Epithelial cell of esophagus (primary cell): ENCODE measurements around the gene RPL15.
"Not testable (repeated sequence)": the region's sequence is repeated elsewhere in the genome, so short reads cannot be mapped to it uniquely, and the experiment has no call there.

Experiments
- DNase-seq: peaks from one replicate; pipeline ENCODE4 v3.0.0; 2010; ENCODE audit warnings: low read depth
- H3K4me3 ChIP-seq: 2 replicates; pipeline ENCODE4 v1.5.1; 2011; ENCODE audit warnings: mild to moderate bottlenecking, low read length, control low read depth
- TF ChIP-seq, protein P1 (sequence below): IDR thresholded peaks from 2 replicates; pipeline ENCODE4 v1.5.1; 2011; ENCODE audit warnings: low read depth, mild to moderate bottlenecking, low read length, control low read depth, inconsistent platforms; ENCODE audit not compliant: insufficient read depth; ENCODE audit errors: missing control alignments

The RPL15 gene

DNA sequence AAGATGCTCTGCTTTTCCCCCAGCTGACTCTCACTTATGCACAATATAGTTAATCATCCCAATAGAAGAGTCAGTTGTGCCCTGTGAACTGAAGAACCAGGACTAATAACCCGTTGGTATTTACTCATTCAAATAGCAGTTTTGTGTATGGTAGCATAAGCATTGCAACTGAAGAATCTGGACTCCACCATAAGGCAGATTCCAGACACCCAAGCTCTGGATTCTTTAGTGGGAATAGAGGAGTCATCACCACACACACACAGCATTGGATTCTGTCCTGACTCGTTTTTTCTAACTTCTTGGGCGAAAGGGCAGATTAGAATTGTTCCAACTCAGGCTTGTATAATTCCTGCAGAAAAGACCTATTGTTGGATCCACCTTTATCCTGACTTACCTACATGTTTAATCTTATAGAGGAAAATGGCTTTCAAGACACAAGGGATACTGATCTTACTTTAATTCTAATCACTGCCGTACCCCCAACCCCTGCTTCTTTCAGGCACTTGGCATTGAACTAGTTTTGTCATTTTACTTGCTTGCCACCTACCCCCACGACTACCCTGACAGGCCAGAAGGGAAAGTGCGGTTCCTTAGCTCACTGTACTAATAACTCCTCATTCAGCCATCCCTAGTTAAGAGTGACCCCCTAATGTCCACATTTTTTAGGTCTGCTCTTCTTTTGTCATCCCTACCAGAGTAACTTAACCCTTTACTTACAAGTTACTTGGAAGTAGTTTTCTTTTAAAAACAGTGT is 42.4 kb upstream of the RPL15 start:
- no peak overlapping the region for H3K4me3 ChIP-seq
- peak; percentile 74 for DNase-seq
- TF ChIP-seq, protein P1, sequence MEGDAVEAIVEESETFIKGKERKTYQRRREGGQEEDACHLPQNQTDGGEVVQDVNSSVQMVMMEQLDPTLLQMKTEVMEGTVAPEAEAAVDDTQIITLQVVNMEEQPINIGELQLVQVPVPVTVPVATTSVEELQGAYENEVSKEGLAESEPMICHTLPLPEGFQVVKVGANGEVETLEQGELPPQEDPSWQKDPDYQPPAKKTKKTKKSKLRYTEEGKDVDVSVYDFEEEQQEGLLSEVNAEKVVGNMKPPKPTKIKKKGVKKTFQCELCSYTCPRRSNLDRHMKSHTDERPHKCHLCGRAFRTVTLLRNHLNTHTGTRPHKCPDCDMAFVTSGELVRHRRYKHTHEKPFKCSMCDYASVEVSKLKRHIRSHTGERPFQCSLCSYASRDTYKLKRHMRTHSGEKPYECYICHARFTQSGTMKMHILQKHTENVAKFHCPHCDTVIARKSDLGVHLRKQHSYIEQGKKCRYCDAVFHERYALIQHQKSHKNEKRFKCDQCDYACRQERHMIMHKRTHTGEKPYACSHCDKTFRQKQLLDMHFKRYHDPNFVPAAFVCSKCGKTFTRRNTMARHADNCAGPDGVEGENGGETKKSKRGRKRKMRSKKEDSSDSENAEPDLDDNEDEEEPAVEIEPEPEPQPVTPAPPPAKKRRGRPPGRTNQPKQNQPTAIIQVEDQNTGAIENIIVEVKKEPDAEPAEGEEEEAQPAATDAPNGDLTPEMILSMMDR, result no peak

DNA sequence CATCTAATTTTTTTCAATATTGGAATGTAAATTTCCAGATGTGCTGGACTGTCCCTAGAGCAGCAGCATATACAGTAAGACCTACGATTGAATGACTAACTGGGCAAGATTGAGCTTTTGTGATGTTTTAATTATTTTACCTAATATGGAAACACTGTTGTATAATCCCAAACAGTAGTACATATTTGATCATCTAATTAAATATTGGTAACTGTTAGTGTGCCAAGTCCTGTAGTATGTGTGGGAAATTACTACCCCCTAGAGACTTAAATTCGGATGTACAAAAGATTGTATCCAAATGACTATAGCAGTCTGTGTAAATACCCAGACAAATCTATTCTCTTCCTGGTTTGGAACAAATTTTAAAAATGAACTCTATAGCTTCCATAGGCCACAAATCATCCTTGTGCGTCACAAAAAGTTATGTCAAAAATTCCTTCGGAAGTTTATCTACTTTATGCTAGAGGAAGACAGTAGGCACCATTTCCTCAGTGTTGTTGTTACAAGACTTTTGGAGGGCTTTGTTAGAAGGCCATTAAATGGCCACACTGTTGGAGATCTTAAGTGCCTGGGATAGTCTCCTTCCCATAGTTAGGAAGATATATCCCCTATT is 41.7 kb upstream of the RPL15 start:
- TF ChIP-seq, protein P1, result no peak
- DNase-seq, result no peak
- H3K4me3 ChIP-seq, result no peak overlapping the region

DNA sequence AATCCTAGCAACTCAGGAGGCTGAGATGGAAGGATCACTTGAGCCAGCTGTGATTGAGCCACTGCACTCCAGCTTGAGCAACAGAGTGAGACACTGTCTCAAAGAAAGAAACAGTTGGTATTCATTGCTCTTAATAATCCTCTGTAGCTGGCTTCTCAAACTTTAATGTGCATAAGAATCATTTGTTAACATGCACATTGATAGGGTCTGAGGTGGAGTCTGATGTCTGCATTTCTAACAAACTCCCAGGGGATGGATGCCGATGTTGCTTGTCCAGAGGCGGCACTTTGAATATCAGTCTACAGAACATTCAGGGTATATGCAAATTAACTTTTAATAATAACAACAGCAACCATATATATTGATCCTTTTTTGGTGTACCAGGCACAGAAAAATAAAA is 40.0 kb upstream of the RPL15 start:
- TF ChIP-seq, protein P1, result no peak
- DNase-seq, result peak; percentile 17

DNA sequence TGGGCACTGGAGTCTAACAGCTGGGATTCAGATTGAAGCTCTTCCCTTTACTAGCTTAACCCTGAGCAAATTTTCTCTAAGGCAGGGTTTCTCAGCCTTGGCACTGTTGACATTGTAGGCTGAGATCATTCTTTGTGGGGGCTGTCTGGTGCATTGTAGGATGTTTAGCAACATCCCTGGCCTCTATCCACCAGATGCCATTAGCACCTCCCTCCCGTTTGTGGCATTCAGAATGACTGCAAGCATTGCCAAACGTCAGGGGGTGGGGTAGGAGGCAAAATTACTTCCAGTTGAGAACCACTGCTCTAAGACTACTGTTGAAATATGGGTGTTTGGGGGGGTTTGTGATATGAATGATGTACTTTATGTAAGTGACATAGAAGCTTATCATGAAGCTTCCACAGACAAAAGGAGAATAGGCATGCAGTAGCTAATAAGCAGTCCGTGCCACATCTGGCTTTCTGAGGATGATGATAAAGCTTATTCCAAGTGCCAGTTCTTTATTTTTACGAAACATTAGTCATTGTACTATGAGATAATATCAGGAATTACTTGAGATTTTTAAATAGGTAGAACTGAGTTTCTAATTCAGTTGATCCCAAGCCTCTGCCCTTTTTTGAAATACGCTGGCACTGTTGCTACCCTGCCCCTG is 39.5 kb upstream of the RPL15 start:
- DNase-seq, result peak; percentile 88
- TF ChIP-seq, protein P1, result no peak
- H3K4me3 ChIP-seq, result no peak overlapping the region

More for the DNA sequence above, 40.0 kb upstream of the RPL15 start:
- H3K4me3 ChIP-seq, result no peak overlapping the region

DNA sequence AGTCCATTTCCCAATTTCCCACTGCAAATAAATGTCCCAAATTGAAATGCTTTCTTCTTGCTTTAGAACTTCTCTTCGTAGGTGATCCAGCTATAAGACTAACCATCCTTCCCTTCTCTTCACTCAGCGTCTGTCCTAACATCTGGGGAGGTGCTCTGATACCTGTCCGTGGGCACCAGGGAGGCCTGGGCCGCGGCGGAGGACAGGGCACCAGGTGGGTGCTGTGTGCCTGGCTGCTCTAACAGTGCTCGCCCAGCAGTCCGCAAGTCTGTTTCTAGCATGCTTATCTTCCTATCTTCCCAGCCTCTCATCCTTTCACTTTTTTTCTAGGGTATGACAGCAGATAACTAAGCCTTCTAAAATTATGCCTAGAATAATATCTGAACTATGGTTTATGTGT is 37.4 kb upstream of the RPL15 start:
- TF ChIP-seq, protein P1, result no peak

DNA sequence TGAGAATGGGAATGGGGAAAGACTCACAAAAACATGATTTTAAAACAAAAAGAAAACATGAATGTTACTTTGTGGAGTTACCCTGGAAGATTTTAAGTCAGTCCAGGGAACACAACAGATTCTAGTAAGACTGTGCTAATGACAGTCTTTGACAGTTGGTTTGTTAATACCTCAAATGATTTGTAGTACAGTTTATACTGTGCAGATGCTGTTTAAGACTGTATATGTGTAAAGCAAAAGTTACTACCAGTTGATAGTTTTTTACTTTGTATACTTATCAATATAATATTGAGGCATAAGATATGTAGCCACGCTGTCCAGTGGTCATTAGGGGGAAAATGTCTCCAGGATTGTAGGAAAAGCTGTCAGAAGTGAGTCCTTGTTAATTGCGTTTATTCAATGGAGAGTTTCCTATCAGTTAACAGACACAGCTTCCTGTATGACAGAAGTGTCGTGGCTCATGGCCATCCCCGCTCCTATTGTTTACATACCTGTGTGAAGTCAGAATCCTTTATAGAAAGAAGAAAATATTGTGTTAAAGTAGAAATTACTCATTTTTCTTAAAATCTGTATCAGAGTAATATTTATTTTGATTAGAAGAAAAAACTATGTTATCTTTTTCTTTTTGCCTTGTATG is 36.1 kb upstream of the RPL15 start:
- H3K4me3 ChIP-seq, result no peak overlapping the region
- DNase-seq, result no peak
- TF ChIP-seq, protein P1, result no peak

More for the DNA sequence above, 37.4 kb upstream of the RPL15 start:
- H3K4me3 ChIP-seq, result no peak overlapping the region
- no peak for DNase-seq

DNA sequence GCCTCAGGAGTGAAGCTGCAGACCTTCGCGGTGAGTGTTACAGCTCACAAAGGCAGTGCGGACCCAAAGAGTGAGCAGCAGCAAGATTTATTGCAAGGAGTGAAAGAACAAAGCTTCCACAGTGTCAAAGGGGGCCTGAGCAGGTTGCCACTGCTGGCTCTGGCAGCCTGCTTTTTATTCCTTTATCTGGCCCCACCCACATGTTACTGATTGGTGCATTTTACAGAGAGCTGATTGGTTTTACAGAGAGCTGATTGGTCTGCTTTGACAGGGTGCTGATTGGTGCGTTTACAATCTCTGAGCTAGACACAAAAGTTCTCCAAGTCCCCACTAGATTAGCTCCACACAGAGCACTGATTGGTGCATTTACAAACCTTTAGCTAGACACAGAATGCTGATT is 34.9 kb upstream of the RPL15 start:
- not testable (repeated sequence) for H3K4me3 ChIP-seq, DNase-seq
